ENCODE data around the gene RARRES1. TPM values are rescaled to one million over a fixed set of nuclear protein-coding genes. Genes with fewer than 3 reads are reported as not detected.

Gene RARRES1
- total and polyA plus RNA-seq, 2 experiments from 2014 or later = 0.10 to 0.82 TPM

DNA sequence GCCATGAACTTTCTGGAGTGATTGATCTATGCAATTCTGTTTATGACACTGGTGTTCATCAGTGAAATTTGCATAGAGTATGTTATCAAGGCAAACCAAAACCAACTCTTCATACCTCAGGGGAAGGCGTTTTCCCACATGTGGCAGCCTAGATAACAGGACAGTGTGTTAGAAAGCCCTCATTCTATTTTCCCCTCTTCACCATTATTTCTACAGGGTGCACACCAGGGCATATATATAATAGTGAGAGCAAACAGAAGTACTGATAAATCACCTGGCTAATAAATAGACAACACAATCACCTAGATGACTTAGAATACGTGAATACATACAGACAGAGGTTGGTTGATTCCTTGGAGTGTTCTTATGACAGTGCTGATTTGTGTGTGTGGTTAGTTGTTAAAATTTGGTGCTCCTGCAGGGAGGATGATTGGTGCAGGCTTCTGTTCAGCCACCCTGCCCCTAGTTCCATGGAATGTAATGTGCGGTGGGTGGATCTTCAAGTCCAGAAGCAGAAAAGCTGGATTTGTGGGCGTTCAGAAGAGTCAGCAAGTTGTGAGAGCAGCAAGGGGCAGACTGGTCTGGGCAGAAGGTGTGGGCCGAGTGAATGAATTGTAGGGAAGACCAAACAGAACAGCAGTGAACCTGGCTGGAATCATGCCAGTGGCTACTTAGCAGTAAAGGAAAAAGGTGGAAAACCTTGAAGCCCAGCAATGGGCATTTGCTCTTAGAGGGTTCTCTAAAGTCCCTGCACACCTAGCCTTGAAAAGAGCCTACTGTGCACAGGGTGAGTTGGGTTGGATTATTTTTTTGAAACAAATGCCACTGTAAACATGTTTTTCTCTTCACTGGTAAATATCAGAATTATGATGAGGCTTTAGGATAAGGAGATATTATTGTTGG lies 11.7 kb upstream of the RARRES1 start:
- TF ChIP-seq, protein P1, sequence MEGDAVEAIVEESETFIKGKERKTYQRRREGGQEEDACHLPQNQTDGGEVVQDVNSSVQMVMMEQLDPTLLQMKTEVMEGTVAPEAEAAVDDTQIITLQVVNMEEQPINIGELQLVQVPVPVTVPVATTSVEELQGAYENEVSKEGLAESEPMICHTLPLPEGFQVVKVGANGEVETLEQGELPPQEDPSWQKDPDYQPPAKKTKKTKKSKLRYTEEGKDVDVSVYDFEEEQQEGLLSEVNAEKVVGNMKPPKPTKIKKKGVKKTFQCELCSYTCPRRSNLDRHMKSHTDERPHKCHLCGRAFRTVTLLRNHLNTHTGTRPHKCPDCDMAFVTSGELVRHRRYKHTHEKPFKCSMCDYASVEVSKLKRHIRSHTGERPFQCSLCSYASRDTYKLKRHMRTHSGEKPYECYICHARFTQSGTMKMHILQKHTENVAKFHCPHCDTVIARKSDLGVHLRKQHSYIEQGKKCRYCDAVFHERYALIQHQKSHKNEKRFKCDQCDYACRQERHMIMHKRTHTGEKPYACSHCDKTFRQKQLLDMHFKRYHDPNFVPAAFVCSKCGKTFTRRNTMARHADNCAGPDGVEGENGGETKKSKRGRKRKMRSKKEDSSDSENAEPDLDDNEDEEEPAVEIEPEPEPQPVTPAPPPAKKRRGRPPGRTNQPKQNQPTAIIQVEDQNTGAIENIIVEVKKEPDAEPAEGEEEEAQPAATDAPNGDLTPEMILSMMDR (conservative IDR thresholded peaks at IDR 0.05; ENCODE audit: low read depth in 2 of 2) = no peak
- TF ChIP-seq ZNF331 (CRISPR knock-in tag; IDR thresholded peaks at IDR 0.05; ENCODE audit: low read depth) (no peak), POLR2AphosphoS5 (IDR thresholded peaks at IDR 0.05; ENCODE audit: low read depth) (no peak), EZH2phosphoT487 (IDR thresholded peaks at IDR 0.05; ENCODE audit: unreplicated experiment) (no peak), NANOG (IDR thresholded peaks at IDR 0.05; ENCODE audit: borderline replicate concordance) (no peak), CREB1 (CRISPR knock-in tag; IDR thresholded peaks at IDR 0.05; ENCODE audit: low read depth) (no peak), EZH2 (IDR thresholded peaks at IDR 0.05; ENCODE audit: low read depth, unreplicated experiment) (no peak), JUNB (IDR thresholded peaks at IDR 0.05; ENCODE audit: unreplicated experiment) (no peak), ZNF114 (CRISPR knock-in tag; IDR thresholded peaks at IDR 0.05) (no peak), STAT1 (IDR thresholded peaks at IDR 0.05; ENCODE audit: unreplicated experiment) (no peak)
- TF ChIP-seq, protein P2, sequence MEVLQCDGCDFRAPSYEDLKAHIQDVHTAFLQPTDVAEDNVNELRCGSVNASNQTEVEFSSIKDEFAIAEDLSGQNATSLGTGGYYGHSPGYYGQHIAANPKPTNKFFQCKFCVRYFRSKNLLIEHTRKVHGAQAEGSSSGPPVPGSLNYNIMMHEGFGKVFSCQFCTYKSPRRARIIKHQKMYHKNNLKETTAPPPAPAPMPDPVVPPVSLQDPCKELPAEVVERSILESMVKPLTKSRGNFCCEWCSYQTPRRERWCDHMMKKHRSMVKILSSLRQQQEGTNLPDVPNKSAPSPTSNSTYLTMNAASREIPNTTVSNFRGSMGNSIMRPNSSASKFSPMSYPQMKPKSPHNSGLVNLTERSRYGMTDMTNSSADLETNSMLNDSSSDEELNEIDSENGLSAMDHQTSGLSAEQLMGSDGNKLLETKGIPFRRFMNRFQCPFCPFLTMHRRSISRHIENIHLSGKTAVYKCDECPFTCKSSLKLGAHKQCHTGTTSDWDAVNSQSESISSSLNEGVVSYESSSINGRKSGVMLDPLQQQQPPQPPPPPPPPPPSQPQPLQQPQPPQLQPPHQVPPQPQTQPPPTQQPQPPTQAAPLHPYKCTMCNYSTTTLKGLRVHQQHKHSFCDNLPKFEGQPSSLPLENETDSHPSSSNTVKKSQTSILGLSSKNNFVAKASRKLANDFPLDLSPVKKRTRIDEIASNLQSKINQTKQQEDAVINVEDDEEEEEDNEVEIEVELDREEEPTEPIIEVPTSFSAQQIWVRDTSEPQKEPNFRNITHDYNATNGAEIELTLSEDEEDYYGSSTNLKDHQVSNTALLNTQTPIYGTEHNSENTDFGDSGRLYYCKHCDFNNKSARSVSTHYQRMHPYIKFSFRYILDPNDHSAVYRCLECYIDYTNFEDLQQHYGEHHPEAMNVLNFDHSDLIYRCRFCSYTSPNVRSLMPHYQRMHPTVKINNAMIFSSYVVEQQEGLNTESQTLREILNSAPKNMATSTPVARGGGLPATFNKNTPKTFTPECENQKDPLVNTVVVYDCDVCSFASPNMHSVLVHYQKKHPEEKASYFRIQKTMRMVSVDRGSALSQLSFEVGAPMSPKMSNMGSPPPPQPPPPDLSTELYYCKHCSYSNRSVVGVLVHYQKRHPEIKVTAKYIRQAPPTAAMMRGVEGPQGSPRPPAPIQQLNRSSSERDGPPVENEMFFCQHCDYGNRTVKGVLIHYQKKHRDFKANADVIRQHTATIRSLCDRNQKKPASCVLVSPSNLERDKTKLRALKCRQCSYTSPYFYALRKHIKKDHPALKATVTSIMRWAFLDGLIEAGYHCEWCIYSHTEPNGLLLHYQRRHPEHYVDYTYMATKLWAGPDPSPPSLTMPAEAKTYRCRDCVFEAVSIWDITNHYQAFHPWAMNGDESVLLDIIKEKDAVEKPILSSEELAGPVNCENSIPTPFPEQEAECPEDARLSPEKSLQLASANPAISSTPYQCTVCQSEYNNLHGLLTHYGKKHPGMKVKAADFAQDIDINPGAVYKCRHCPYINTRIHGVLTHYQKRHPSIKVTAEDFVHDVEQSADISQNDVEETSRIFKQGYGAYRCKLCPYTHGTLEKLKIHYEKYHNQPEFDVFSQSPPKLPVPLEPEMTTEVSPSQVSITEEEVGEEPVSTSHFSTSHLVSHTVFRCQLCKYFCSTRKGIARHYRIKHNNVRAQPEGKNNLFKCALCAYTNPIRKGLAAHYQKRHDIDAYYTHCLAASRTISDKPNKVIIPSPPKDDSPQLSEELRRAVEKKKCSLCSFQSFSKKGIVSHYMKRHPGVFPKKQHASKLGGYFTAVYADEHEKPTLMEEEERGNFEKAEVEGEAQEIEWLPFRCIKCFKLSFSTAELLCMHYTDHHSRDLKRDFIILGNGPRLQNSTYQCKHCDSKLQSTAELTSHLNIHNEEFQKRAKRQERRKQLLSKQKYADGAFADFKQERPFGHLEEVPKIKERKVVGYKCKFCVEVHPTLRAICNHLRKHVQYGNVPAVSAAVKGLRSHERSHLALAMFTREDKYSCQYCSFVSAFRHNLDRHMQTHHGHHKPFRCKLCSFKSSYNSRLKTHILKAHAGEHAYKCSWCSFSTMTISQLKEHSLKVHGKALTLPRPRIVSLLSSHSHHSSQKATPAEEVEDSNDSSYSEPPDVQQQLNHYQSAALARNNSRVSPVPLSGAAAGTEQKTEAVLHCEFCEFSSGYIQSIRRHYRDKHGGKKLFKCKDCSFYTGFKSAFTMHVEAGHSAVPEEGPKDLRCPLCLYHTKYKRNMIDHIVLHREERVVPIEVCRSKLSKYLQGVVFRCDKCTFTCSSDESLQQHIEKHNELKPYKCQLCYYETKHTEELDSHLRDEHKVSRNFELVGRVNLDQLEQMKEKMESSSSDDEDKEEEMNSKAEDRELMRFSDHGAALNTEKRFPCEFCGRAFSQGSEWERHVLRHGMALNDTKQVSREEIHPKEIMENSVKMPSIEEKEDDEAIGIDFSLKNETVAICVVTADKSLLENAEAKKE (CRISPR knock-in tag; IDR thresholded peaks at IDR 0.05) = no peak
- TF ChIP-seq, protein P3, sequence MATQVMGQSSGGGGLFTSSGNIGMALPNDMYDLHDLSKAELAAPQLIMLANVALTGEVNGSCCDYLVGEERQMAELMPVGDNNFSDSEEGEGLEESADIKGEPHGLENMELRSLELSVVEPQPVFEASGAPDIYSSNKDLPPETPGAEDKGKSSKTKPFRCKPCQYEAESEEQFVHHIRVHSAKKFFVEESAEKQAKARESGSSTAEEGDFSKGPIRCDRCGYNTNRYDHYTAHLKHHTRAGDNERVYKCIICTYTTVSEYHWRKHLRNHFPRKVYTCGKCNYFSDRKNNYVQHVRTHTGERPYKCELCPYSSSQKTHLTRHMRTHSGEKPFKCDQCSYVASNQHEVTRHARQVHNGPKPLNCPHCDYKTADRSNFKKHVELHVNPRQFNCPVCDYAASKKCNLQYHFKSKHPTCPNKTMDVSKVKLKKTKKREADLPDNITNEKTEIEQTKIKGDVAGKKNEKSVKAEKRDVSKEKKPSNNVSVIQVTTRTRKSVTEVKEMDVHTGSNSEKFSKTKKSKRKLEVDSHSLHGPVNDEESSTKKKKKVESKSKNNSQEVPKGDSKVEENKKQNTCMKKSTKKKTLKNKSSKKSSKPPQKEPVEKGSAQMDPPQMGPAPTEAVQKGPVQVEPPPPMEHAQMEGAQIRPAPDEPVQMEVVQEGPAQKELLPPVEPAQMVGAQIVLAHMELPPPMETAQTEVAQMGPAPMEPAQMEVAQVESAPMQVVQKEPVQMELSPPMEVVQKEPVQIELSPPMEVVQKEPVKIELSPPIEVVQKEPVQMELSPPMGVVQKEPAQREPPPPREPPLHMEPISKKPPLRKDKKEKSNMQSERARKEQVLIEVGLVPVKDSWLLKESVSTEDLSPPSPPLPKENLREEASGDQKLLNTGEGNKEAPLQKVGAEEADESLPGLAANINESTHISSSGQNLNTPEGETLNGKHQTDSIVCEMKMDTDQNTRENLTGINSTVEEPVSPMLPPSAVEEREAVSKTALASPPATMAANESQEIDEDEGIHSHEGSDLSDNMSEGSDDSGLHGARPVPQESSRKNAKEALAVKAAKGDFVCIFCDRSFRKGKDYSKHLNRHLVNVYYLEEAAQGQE (IDR thresholded peaks at IDR 0.05; ENCODE audit: unreplicated experiment) = no peak
- TF ChIP-seq, protein P4, sequence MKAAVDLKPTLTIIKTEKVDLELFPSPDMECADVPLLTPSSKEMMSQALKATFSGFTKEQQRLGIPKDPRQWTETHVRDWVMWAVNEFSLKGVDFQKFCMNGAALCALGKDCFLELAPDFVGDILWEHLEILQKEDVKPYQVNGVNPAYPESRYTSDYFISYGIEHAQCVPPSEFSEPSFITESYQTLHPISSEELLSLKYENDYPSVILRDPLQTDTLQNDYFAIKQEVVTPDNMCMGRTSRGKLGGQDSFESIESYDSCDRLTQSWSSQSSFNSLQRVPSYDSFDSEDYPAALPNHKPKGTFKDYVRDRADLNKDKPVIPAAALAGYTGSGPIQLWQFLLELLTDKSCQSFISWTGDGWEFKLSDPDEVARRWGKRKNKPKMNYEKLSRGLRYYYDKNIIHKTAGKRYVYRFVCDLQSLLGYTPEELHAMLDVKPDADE (IDR thresholded peaks at IDR 0.05) = no peak
- DNase-seq (ENCODE audit: low spot score) (no peak), ATAC-seq (no peak)
- no peaks in the 10 kb centered on the region for H3K27me3 Mint-ChIP-seq (ENCODE audit: insufficient read depth, low read depth, poor library complexity)
- no peaks in the 10 kb centered on the region; the same call in 2 of the 3 replicates for H3K4me1 Mint-ChIP-seq
- no peaks in the 10 kb centered on the region for H3K9me2 ChIP-seq (ENCODE audit: insufficient read depth)
- H3F3A ChIP-seq (replicated peaks; ENCODE audit: low read depth) = no peaks in the 10 kb centered on the region
- no peaks in the 10 kb centered on the region for H3K36me3 ChIP-seq (ENCODE audit: insufficient read depth)
- H3K27me3 ChIP-seq (ENCODE audit: insufficient read depth) = no peaks in the 10 kb centered on the region
- no peaks in the 10 kb centered on the region for H3K4me1 ChIP-seq (ENCODE audit: insufficient read depth)
- H3K27ac Mint-ChIP-seq = no peak overlapping the region
- no peaks in the 10 kb centered on the region; the same call in 2 of the 3 replicates for H3K9me3 Mint-ChIP-seq
- no peak overlapping the region for H3K4me3 ChIP-seq
- no peak overlapping the region for H3K4me2 ChIP-seq
- no peaks in the 10 kb centered on the region for H4K20me1 ChIP-seq (replicated peaks; ENCODE audit: insufficient read depth)
- no peak overlapping the region for H3K4me3 Mint-ChIP-seq
- no peak overlapping the region for H3K27ac ChIP-seq (ENCODE audit: low read depth)
- no peaks in the 10 kb centered on the region for H3K79me2 ChIP-seq (replicated peaks; ENCODE audit: insufficient read depth)
- no peak overlapping the region for H2AFZ ChIP-seq
- no peaks in the 10 kb centered on the region; the same call in 2 of the 3 replicates for H3K36me3 Mint-ChIP-seq (ENCODE audit: low read depth)

All from GM23338 (cell line).